ENCODE data around the gene EPB41L2.

The EPB41L2 gene

GRCh38 chr6:130853555-130854183 lies 209.4 kb downstream of the EPB41L2 start:
- Histone ChIP-seq H3K27ac (ENCODE audit: low read depth in 2 of 2, low read length in 2 of 2) (no peak overlapping the region), H3K9ac (ENCODE audit: low read depth in 1 of 2, low read length in 2 of 2) (no peak overlapping the region), H3K9me3 (ENCODE audit: control insufficient read depth in 2 of 2, low read length in 2 of 2) (no peaks in the 10 kb centered on the region), H3K36me3 (ENCODE audit: control insufficient read depth in 2 of 2, insufficient read depth in 2 of 2, low read length in 2 of 2) (peaks cover 5 to 6% of the 10 kb centered on the region in 2 donors), H3K4me3 (ENCODE audit: low read length in 2 of 2) (no peak overlapping the region), H3K27me3 (ENCODE audit: control insufficient read depth in 2 of 2, insufficient read depth in 2 of 2, low read length in 2 of 2) (no peaks in the 10 kb centered on the region), H3K4me1 (ENCODE audit: control insufficient read depth in 2 of 2, insufficient read depth in 2 of 2, low read length in 2 of 2) (no peaks in the 10 kb centered on the region)

- Histone ChIP-seq H3K9me3 (ENCODE audit: control insufficient read depth in 2 of 2, low read length in 2 of 2) (no peaks in the 10 kb centered on the region), H3K4me3 (ENCODE audit: low read length in 2 of 2) (no peak overlapping the region), H3K36me3 (ENCODE audit: control insufficient read depth in 2 of 2, insufficient read depth in 2 of 2, low read length in 2 of 2) (peaks cover under 1 to 1% of the 10 kb centered on the region in 2 donors)
Measured at GRCh38 chr6:130852844-130853554, 210.0 kb downstream of the EPB41L2 start.

GRCh38 chr6:130851026-130851425 lies 212.0 kb downstream of the EPB41L2 start:
- Histone ChIP-seq H3K36me3 (ENCODE audit: control insufficient read depth in 2 of 2, insufficient read depth in 2 of 2, low read length in 2 of 2) (no peaks in the 10 kb centered on the region), H3K9ac (ENCODE audit: low read depth in 1 of 2, low read length in 2 of 2) (no peak overlapping the region), H3K9me3 (ENCODE audit: control insufficient read depth in 2 of 2, low read length in 2 of 2) (no peaks in the 10 kb centered on the region), H3K27ac (ENCODE audit: low read depth in 2 of 2, low read length in 2 of 2) (no peak overlapping the region), H3K4me1 (ENCODE audit: control insufficient read depth in 2 of 2, insufficient read depth in 2 of 2, low read length in 2 of 2) (no peaks in the 10 kb centered on the region), H3K27me3 (ENCODE audit: control insufficient read depth in 2 of 2, insufficient read depth in 2 of 2, low read length in 2 of 2) (no peaks in the 10 kb centered on the region), H3K4me3 (ENCODE audit: low read length in 2 of 2) (no peak overlapping the region)

More at GRCh38 chr6:130852844-130853554, 210.0 kb downstream of the EPB41L2 start:
- H3K9ac ChIP-seq (ENCODE audit: low read depth in 1 of 2, low read length in 2 of 2) = no peak overlapping the region
- H3K4me1 ChIP-seq (ENCODE audit: control insufficient read depth in 2 of 2, insufficient read depth in 2 of 2, low read length in 2 of 2) = no peaks in the 10 kb centered on the region
- H3K27me3 ChIP-seq (ENCODE audit: control insufficient read depth in 2 of 2, insufficient read depth in 2 of 2, low read length in 2 of 2) = no peaks in the 10 kb centered on the region
- H3K27ac ChIP-seq (ENCODE audit: low read depth in 2 of 2, low read length in 2 of 2) = no peak overlapping the region

- H3K9ac ChIP-seq (ENCODE audit: low read depth in 1 of 2, low read length in 2 of 2) = no peak overlapping the region
- H3K4me3 ChIP-seq (ENCODE audit: low read length in 2 of 2) = no peak overlapping the region
- no peaks in the 10 kb centered on the region for H3K4me1 ChIP-seq (ENCODE audit: control insufficient read depth in 2 of 2, insufficient read depth in 2 of 2, low read length in 2 of 2)
- H3K27me3 ChIP-seq (ENCODE audit: control insufficient read depth in 2 of 2, insufficient read depth in 2 of 2, low read length in 2 of 2) = no peaks in the 10 kb centered on the region
- H3K36me3 ChIP-seq (ENCODE audit: control insufficient read depth in 2 of 2, insufficient read depth in 2 of 2, low read length in 2 of 2) = peaks cover 0 to 3% of the 10 kb centered on the region in 2 donors
- no peaks in the 10 kb centered on the region for H3K9me3 ChIP-seq (ENCODE audit: control insufficient read depth in 2 of 2, low read length in 2 of 2)
- no peak overlapping the region for H3K27ac ChIP-seq (ENCODE audit: low read depth in 2 of 2, low read length in 2 of 2)
Measured at GRCh38 chr6:130849594-130849993, 213.5 kb downstream of the EPB41L2 start.

GRCh38 chr6:130848945-130849344 lies 214.1 kb downstream of the EPB41L2 start:
- no peak overlapping the region for H3K9ac ChIP-seq (ENCODE audit: low read depth in 1 of 2, low read length in 2 of 2)
- no peak overlapping the region for H3K27ac ChIP-seq (ENCODE audit: low read depth in 2 of 2, low read length in 2 of 2)
- H3K9me3 ChIP-seq (ENCODE audit: control insufficient read depth in 2 of 2, low read length in 2 of 2) = no peaks in the 10 kb centered on the region
- H3K36me3 ChIP-seq (ENCODE audit: control insufficient read depth in 2 of 2, insufficient read depth in 2 of 2, low read length in 2 of 2) = peaks cover 0 to 3% of the 10 kb centered on the region in 2 donors
- no peaks in the 10 kb centered on the region for H3K4me1 ChIP-seq (ENCODE audit: control insufficient read depth in 2 of 2, insufficient read depth in 2 of 2, low read length in 2 of 2)
- no peaks in the 10 kb centered on the region for H3K27me3 ChIP-seq (ENCODE audit: control insufficient read depth in 2 of 2, insufficient read depth in 2 of 2, low read length in 2 of 2)
- H3K4me3 ChIP-seq (ENCODE audit: low read length in 2 of 2) = no peak overlapping the region

GRCh38 chr6:130847001-130847910 lies 215.8 kb downstream of the EPB41L2 start:
- Histone ChIP-seq H3K27me3 (ENCODE audit: control insufficient read depth in 2 of 2, insufficient read depth in 2 of 2, low read length in 2 of 2) (no peaks in the 10 kb centered on the region), H3K4me3 (ENCODE audit: low read length in 2 of 2) (no peak overlapping the region), H3K36me3 (ENCODE audit: control insufficient read depth in 2 of 2, insufficient read depth in 2 of 2, low read length in 2 of 2) (peaks cover 0 to 3% of the 10 kb centered on the region in 2 donors), H3K27ac (ENCODE audit: low read depth in 2 of 2, low read length in 2 of 2) (no peak overlapping the region), H3K9me3 (ENCODE audit: control insufficient read depth in 2 of 2, low read length in 2 of 2) (no peaks in the 10 kb centered on the region), H3K4me1 (ENCODE audit: control insufficient read depth in 2 of 2, insufficient read depth in 2 of 2, low read length in 2 of 2) (no peaks in the 10 kb centered on the region), H3K9ac (ENCODE audit: low read depth in 1 of 2, low read length in 2 of 2) (no peak overlapping the region)

GRCh38 chr6:130846501-130846900 lies 216.5 kb downstream of the EPB41L2 start:
- Histone ChIP-seq H3K9me3 (ENCODE audit: control insufficient read depth in 2 of 2, low read length in 2 of 2) (no peaks in the 10 kb centered on the region), H3K9ac (ENCODE audit: low read depth in 1 of 2, low read length in 2 of 2) (no peak overlapping the region), H3K36me3 (ENCODE audit: control insufficient read depth in 2 of 2, insufficient read depth in 2 of 2, low read length in 2 of 2) (peaks cover 0 to 3% of the 10 kb centered on the region in 2 donors), H3K4me3 (ENCODE audit: low read length in 2 of 2) (no peak overlapping the region), H3K27me3 (ENCODE audit: control insufficient read depth in 2 of 2, insufficient read depth in 2 of 2, low read length in 2 of 2) (no peaks in the 10 kb centered on the region), H3K27ac (ENCODE audit: low read depth in 2 of 2, low read length in 2 of 2) (no peak overlapping the region), H3K4me1 (ENCODE audit: control insufficient read depth in 2 of 2, insufficient read depth in 2 of 2, low read length in 2 of 2) (no peaks in the 10 kb centered on the region)

GRCh38 chr6:130843575-130844320 lies 219.3 kb downstream of the EPB41L2 start:
- Histone ChIP-seq H3K9me3 (ENCODE audit: control insufficient read depth in 2 of 2, low read length in 2 of 2) (no peaks in the 10 kb centered on the region), H3K27ac (ENCODE audit: low read depth in 2 of 2, low read length in 2 of 2) (no peak overlapping the region), H3K4me1 (ENCODE audit: control insufficient read depth in 2 of 2, insufficient read depth in 2 of 2, low read length in 2 of 2) (no peaks in the 10 kb centered on the region), H3K36me3 (ENCODE audit: control insufficient read depth in 2 of 2, insufficient read depth in 2 of 2, low read length in 2 of 2) (peaks cover 1 to 3% of the 10 kb centered on the region in 2 donors), H3K9ac (ENCODE audit: low read depth in 1 of 2, low read length in 2 of 2) (no peak overlapping the region), H3K27me3 (ENCODE audit: control insufficient read depth in 2 of 2, insufficient read depth in 2 of 2, low read length in 2 of 2) (no peaks in the 10 kb centered on the region), H3K4me3 (ENCODE audit: low read length in 2 of 2) (no peak overlapping the region)

GRCh38 chr6:130841128-130841728 lies 221.8 kb downstream of the EPB41L2 start:
- no peaks in the 10 kb centered on the region for H3K9me3 ChIP-seq (ENCODE audit: control insufficient read depth in 2 of 2, low read length in 2 of 2)
- H3K27me3 ChIP-seq (ENCODE audit: control insufficient read depth in 2 of 2, insufficient read depth in 2 of 2, low read length in 2 of 2) = no peaks in the 10 kb centered on the region
- H3K9ac ChIP-seq (ENCODE audit: low read depth in 1 of 2, low read length in 2 of 2) = no peak overlapping the region
- H3K36me3 ChIP-seq (ENCODE audit: control insufficient read depth in 2 of 2, insufficient read depth in 2 of 2, low read length in 2 of 2) = peaks cover 2 to 3% of the 10 kb centered on the region in 2 donors
- no peak overlapping the region for H3K27ac ChIP-seq (ENCODE audit: low read depth in 2 of 2, low read length in 2 of 2)
- H3K4me3 ChIP-seq (ENCODE audit: low read length in 2 of 2) = no peak overlapping the region
- no peaks in the 10 kb centered on the region for H3K4me1 ChIP-seq (ENCODE audit: control insufficient read depth in 2 of 2, insufficient read depth in 2 of 2, low read length in 2 of 2)

Measured in mucosa of rectum (tissue), 2 donors.